Progenitor cell of endocrine pancreas (in vitro differentiated cells): Measurements from ENCODE around the gene MID2. TPM values are rescaled to one million over a fixed set of nuclear protein-coding genes. Genes with fewer than 3 reads are reported as not detected.
"Not testable (repeated sequence)": the region's sequence is repeated elsewhere in the genome, so short reads cannot be mapped to it uniquely, and the experiment has no call there.

Experiments
- DNase-seq: peaks from one replicate; pipeline ENCODE4 v3.0.0; 2021; ENCODE audit warnings: low spot score; ENCODE audit not compliant: unreplicated experiment
- H3K27ac Mint-ChIP-seq: 2 replicates; pipeline ENCODE4 v1.8.0; 2021; ENCODE audit warnings: mild to moderate bottlenecking, moderate library complexity, mixed read lengths
- H3K27me3 Mint-ChIP-seq: 2 replicates; pipeline ENCODE4 v1.8.0; 2021; ENCODE audit warnings: mixed read lengths
- H3K36me3 Mint-ChIP-seq: 2 replicates; pipeline ENCODE4 v1.8.0; 2022; ENCODE audit warnings: mixed read lengths; ENCODE audit not compliant: insufficient read depth
- H3K4me1 Mint-ChIP-seq: 2 replicates; pipeline ENCODE4 v1.8.0; 2021; ENCODE audit warnings: low read depth, mixed read lengths
- H3K4me3 Mint-ChIP-seq: 2 replicates; pipeline ENCODE4 v1.8.0; 2021; ENCODE audit warnings: low read depth, mild to moderate bottlenecking, moderate library complexity, mixed read lengths
- H3K9me3 Mint-ChIP-seq: 2 replicates; pipeline ENCODE4 v1.8.0; 2021; ENCODE audit warnings: low read depth, mixed read lengths
- total RNA-seq: library from RNA; stranded (reverse); gene quantifications from 2 replicates; pipeline ENCODE4 v1.2.1, GENCODE V29; 2021
- TF ChIP-seq, protein P1 (sequence below): fragments of 200-600 bp; sonication (generic); IDR thresholded peaks from one replicate; pipeline ENCODE4 v1.5.0; 2021; ENCODE audit warnings: antibody characterized with exemption, mild to moderate bottlenecking; ENCODE audit not compliant: unreplicated experiment

MID2 gene
- total RNA-seq, 1 donor from 2014 or later: 5.9 TPM

- no peaks in the 10 kb centered on the region for H3K27me3 Mint-ChIP-seq
- TF ChIP-seq, protein P1, sequence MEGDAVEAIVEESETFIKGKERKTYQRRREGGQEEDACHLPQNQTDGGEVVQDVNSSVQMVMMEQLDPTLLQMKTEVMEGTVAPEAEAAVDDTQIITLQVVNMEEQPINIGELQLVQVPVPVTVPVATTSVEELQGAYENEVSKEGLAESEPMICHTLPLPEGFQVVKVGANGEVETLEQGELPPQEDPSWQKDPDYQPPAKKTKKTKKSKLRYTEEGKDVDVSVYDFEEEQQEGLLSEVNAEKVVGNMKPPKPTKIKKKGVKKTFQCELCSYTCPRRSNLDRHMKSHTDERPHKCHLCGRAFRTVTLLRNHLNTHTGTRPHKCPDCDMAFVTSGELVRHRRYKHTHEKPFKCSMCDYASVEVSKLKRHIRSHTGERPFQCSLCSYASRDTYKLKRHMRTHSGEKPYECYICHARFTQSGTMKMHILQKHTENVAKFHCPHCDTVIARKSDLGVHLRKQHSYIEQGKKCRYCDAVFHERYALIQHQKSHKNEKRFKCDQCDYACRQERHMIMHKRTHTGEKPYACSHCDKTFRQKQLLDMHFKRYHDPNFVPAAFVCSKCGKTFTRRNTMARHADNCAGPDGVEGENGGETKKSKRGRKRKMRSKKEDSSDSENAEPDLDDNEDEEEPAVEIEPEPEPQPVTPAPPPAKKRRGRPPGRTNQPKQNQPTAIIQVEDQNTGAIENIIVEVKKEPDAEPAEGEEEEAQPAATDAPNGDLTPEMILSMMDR: no peak
- peaks cover 4% of the 10 kb centered on the region for H3K4me1 Mint-ChIP-seq
Observed at GRCh38 chrX:107856289-107856688, 30.6 kb downstream of the MID2 start.

DNA sequence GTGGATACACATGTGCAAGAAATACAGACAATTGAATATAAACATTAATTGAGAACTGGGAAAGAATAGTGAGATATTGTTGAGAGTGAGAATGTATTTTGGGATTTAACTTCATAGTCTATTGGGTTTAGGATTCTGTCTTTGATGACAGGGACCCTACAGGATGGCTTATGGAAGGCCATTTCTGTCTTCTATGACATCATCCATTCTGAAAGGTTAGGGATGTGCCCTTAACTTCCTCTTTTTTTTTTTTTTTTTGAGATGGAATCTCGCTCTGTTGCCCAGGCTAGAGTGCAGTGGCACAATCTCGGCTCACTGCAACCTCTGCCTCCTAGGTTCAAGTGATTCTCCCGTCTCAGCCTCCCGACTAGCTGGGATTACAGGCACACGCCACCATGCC is 31.4 kb downstream of the MID2 start:
- H3K4me3 Mint-ChIP-seq, H3K27ac Mint-ChIP-seq, H3K36me3 Mint-ChIP-seq, H3K4me1 Mint-ChIP-seq, DNase-seq, H3K27me3 Mint-ChIP-seq: not testable (repeated sequence)
- H3K9me3 Mint-ChIP-seq: peaks cover 19% of the 10 kb centered on the region

More at GRCh38 chrX:107856289-107856688, 30.6 kb downstream of the MID2 start:
- no peak for DNase-seq
- H3K4me3 Mint-ChIP-seq: no peak overlapping the region
- H3K36me3 Mint-ChIP-seq: no peaks in the 10 kb centered on the region
- no peak overlapping the region for H3K27ac Mint-ChIP-seq
- H3K9me3 Mint-ChIP-seq: peaks cover 21% of the 10 kb centered on the region

DNA sequence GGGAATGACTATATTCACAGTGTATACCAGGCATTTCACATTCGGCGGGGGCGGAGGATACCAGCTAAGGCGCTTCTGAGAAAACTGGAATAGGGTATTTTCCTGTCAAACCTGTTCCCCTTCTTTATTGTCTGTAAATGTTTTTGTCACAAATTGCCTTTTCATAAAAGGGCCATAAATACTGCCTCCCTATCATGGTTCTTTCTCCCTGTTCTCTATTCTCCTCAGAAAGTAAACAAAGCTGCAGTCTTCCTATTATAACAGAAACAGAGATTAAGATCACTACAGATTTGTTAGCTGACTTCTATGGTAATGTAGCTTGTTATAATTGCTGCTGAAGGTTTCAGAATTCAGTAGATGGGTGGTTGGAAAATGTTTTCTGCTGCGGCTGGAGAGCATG is 32.2 kb downstream of the MID2 start:
- H3K9me3 Mint-ChIP-seq: peaks cover 14% of the 10 kb centered on the region
- no peaks in the 10 kb centered on the region for H3K36me3 Mint-ChIP-seq
- H3K4me3 Mint-ChIP-seq: no peak overlapping the region
- TF ChIP-seq, protein P1: no peak
- no peak overlapping the region for H3K27ac Mint-ChIP-seq
- peaks cover 4% of the 10 kb centered on the region for H3K4me1 Mint-ChIP-seq
- no peak for DNase-seq
- H3K27me3 Mint-ChIP-seq: no peaks in the 10 kb centered on the region

DNA sequence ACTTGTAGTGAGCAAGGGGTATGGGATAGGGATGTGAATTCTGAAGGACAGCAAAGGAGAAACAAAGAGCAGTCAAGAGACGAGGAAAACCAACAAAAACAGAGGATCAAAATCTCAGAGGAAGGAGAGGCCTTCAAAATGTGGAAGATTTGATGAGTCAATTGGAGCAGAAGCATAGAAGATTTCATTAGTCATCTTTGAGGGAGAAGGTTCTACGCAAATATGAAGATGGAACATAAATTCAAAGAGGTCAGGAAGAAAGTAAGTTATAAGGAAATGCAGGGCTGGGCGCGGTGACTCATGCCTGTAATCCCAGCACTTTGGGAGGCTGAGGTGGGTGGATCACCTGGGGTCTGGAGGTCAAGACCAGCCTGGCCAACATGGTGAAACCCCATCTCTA is 35.4 kb downstream of the MID2 start:
- Mint-ChIP-seq H3K27me3 (no peaks in the 10 kb centered on the region), H3K9me3 (peaks cover 13% of the 10 kb centered on the region), H3K27ac (no peak overlapping the region), H3K36me3 (no peaks in the 10 kb centered on the region), H3K4me1 (peaks cover 4% of the 10 kb centered on the region), H3K4me3 (no peak overlapping the region)
- TF ChIP-seq, protein P1: no peak
- no peak for DNase-seq

DNA sequence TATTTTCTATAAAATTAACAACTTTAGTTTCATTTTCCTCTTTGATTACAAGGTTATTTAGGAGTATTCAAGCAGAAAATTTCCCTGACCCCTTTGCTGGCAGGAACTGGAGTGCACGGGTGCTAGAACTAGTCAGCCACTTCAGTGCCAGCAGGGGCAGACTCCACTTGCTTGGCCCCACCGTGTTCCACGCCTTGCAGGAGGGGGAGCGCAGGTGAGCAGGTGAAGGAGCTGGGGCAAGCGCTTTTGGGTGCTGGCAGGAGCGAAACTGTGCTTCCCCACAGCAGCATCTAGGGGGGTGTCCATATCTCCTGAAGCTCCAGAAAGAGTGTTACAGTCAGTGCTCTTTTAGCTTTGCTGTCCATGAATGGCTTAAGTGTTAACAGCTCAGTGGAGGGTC is 45.5 kb downstream of the MID2 start:
- TF ChIP-seq, protein P1: no peak
- Mint-ChIP-seq H3K27ac (no peak overlapping the region), H3K4me3 (no peak overlapping the region), H3K9me3 (peaks cover 11% of the 10 kb centered on the region), H3K4me1 (no peaks in the 10 kb centered on the region), H3K36me3 (peaks cover 1% of the 10 kb centered on the region), H3K27me3 (no peaks in the 10 kb centered on the region)
- DNase-seq: no peak

GRCh38 chrX:107878106-107878505 is 52.4 kb downstream of the MID2 start:
- H3K27me3 Mint-ChIP-seq: no peaks in the 10 kb centered on the region
- DNase-seq: no peak
- no peak overlapping the region for H3K4me3 Mint-ChIP-seq
- no peak overlapping the region for H3K27ac Mint-ChIP-seq
- H3K9me3 Mint-ChIP-seq: peaks cover 6% of the 10 kb centered on the region
- H3K4me1 Mint-ChIP-seq: no peaks in the 10 kb centered on the region
- TF ChIP-seq, protein P1: no peak
- peaks cover 1% of the 10 kb centered on the region for H3K36me3 Mint-ChIP-seq
